GM12878 (cell line): ENCODE data around the gene ARID4B.

Source experiments
- CTCF ChIP-seq, 3 experiments: IDR thresholded peaks in 2 of 3; conservative IDR thresholded peaks in 1 of 3; 2 replicates each; pipeline ENCODE4 v1.5.1; 2011; ENCODE audit warnings: low read depth in 3 of 3, low read length in 3 of 3, mild to moderate bottlenecking in 3 of 3, control low read depth in 2 of 3, moderate library complexity in 2 of 3, inconsistent platforms in 1 of 3, mixed read lengths in 1 of 3; ENCODE audit not compliant: control insufficient read depth in 2 of 3, insufficient read depth in 1 of 3; ENCODE audit errors: extremely low read depth in 1 of 3
- FOS ChIP-seq: IDR thresholded peaks from 3 replicates; pipeline ENCODE4 v1.6.1; 2011; ENCODE audit warnings: borderline replicate concordance; ENCODE audit not compliant: insufficient read length; ENCODE audit errors: extremely low read depth
- MTA3 ChIP-seq: IDR thresholded peaks from 2 replicates; pipeline ENCODE4 v1.6.1; 2012; ENCODE audit warnings: low read length, inconsistent platforms, borderline replicate concordance
- MXI1 ChIP-seq: fragments of 150-350 bp; IDR thresholded peaks from 2 replicates; pipeline ENCODE4 v1.6.1; 2011; ENCODE audit warnings: low read depth, mild to moderate bottlenecking, inconsistent platforms, low read length, improper control_type of control experiment
- POLR2A ChIP-seq: IDR thresholded peaks from 2 replicates; pipeline ENCODE4 v1.6.1; 2011; ENCODE audit warnings: low read depth, mild to moderate bottlenecking, low read length
- RFX5 ChIP-seq: IDR thresholded peaks from 2 replicates; pipeline ENCODE4 v1.6.1; 2011; ENCODE audit warnings: low read depth, low read length, improper control_type of control experiment
- SMARCA5 ChIP-seq: fragments of 450-650 bp; IDR thresholded peaks from 2 replicates; pipeline ENCODE4 v1.6.1; 2017; ENCODE audit warnings: mild to moderate bottlenecking
- ZZZ3 ChIP-seq: IDR thresholded peaks from 2 replicates; pipeline ENCODE4 v1.6.1; 2011; ENCODE audit warnings: low read depth; ENCODE audit not compliant: control insufficient read depth, insufficient read length

- no peak for TF ChIP-seq MTA3
- TF ChIP-seq RFX5: no peak
- no peak for TF ChIP-seq CTCF (IDR thresholded peaks at IDR 0.05 in 2 of 3, conservative IDR thresholded peaks at IDR 0.05 in 1 of 3; ENCODE audit: control insufficient read depth in 2 of 3, extremely low read depth in 1 of 3, insufficient read depth in 1 of 3, low read depth in 3 of 3, low read length in 3 of 3)
- TF ChIP-seq SMARCA5: no peak
- TF ChIP-seq FOS: no peak
- no peak for TF ChIP-seq ZZZ3
- TF ChIP-seq POLR2A: no peak
- TF ChIP-seq MXI1: no peak
These were observed 170.8 kb downstream of the ARID4B start for GRCh38 chr1:235157150-235157549.
